ENCODE data around the gene H2AZ2. TPM values are rescaled to one million over a fixed set of nuclear protein-coding genes. Genes with fewer than 3 reads are reported as not detected.

H2AZ2 gene
- 150 to 156 TPM (median 156 TPM) in 3 replicates for total RNA-seq

- peak; percentile 99 to 100 for DNase-seq (ENCODE audit: low spot score in 2 of 2, unreplicated experiment in 2 of 2)
- H3K4me1 Mint-ChIP-seq, result peaks cover 28% of the 10 kb centered on the region
- no peaks in the 10 kb centered on the region for H3K9me3 Mint-ChIP-seq
- peak within 1 kb of the TSS; percentile 96 for H3K4me3 Mint-ChIP-seq
- H3K27me3 Mint-ChIP-seq (ENCODE audit: low read depth), result no peaks in the 10 kb centered on the region
- TF ChIP-seq, protein P1, sequence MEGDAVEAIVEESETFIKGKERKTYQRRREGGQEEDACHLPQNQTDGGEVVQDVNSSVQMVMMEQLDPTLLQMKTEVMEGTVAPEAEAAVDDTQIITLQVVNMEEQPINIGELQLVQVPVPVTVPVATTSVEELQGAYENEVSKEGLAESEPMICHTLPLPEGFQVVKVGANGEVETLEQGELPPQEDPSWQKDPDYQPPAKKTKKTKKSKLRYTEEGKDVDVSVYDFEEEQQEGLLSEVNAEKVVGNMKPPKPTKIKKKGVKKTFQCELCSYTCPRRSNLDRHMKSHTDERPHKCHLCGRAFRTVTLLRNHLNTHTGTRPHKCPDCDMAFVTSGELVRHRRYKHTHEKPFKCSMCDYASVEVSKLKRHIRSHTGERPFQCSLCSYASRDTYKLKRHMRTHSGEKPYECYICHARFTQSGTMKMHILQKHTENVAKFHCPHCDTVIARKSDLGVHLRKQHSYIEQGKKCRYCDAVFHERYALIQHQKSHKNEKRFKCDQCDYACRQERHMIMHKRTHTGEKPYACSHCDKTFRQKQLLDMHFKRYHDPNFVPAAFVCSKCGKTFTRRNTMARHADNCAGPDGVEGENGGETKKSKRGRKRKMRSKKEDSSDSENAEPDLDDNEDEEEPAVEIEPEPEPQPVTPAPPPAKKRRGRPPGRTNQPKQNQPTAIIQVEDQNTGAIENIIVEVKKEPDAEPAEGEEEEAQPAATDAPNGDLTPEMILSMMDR (IDR thresholded peaks at IDR 0.05; ENCODE audit: unreplicated experiment), result peak; percentile 2
- H3K27ac Mint-ChIP-seq, result peak within 1 kb of the TSS; percentile 99
- H3K36me3 Mint-ChIP-seq, result no peaks in the 10 kb centered on the region
These were observed at the start of gene H2AZ2 for GRCh38 chr7:44847920-44848634. Gene H2AZ2, minus strand, starts transcription at chr7:44848087. Its CDS starts 116 bp downstream, at chr7:44847971.

DNA sequence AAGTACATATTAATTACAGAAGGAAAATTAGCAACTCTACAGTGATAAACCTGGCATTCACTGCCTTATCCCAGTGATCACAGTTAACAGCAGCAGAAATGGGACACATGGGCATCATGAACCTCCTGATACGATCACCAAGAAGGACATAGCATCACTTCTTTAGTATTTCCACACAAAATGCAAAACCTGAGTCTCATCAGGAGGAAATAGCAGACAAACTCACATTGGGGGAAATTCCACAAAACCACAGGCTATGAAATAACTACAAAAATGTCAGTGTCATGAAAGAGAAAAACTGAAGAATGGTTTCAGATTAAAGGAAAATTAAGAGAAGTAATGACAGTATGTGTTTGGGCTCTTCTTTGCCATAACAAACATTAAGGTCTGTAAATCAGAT, 49.4 kb upstream of the H2AZ2 start:
- TF ChIP-seq, protein P1 (IDR thresholded peaks at IDR 0.05; ENCODE audit: unreplicated experiment), result no peak
- H3K27me3 Mint-ChIP-seq (ENCODE audit: low read depth), result peaks cover 10% of the 10 kb centered on the region
- no peaks in the 10 kb centered on the region for H3K9me3 Mint-ChIP-seq
- H3K4me3 Mint-ChIP-seq, result no peak overlapping the region
- DNase-seq (ENCODE audit: low spot score in 2 of 2, unreplicated experiment in 2 of 2), result no peak
- no peaks in the 10 kb centered on the region for H3K36me3 Mint-ChIP-seq
- no peaks in the 10 kb centered on the region for H3K4me1 Mint-ChIP-seq
- H3K27ac Mint-ChIP-seq, result no peak overlapping the region

DNA sequence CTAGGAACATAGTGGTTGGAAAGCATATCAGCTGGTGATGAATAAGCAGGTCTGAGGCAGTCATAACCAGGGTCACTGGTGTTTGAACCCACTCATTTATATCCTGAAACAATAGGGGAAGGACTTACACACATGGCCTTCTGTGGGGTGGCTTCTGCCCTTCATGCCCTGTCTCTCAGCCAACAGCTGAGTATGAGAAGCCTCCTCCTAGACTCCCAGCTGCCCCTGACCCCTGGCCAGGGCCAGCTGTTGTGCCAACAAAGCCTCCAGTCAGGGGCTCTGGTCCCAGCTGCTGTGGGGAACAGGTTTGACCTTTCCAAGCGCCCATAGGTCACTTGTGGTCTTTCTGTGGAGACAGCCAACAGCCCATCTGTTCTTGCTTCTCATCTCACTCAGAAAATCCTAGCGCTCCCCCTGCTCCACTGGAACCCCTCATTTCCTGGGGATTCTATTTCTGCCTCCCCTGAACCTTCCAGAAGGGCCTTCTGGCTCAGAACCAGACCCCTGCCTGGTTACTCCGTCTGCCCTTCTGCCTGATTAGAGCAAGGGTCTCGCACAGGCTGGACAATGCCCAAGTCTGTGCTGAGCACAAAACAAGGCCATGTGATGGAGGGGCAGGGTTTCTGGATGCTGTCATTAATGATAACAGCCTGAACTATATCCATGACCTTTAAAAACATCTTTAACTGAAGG, 47.1 kb upstream of the H2AZ2 start:
- no peak for DNase-seq (ENCODE audit: low spot score in 2 of 2, unreplicated experiment in 2 of 2)
- Mint-ChIP-seq H3K36me3 (no peaks in the 10 kb centered on the region), H3K27ac (no peak overlapping the region), H3K4me1 (no peaks in the 10 kb centered on the region), H3K9me3 (no peaks in the 10 kb centered on the region), H3K27me3 (ENCODE audit: low read depth) (peaks cover 12% of the 10 kb centered on the region), H3K4me3 (no peak overlapping the region)
- TF ChIP-seq, protein P1 (IDR thresholded peaks at IDR 0.05; ENCODE audit: unreplicated experiment), result no peak

DNA sequence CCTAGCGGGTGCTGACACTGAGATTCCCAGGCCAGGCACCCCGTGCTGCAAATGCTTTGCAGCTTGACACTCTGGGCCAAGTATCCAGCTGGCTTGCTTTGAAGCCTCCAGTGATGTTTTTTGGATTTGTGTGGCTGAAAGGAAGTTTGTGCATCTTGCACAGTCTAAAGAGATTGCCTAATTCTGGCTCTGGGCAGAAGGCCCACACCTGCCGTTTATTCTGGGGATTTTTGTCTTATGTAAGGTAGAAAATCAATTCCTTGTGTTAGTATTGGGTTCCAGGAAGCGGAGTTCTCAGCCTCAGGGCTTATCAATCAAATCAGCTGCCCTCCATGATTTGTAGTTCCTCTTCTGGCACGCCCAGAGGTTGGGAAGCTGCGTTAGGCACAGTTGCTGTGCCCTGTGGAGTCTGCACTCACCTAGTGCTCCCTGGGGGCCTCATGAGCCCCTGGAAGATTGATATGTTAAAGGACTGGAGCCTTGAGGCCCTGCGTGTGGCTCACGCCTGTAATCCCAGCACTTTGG, 45.9 kb upstream of the H2AZ2 start:
- peaks cover 10% of the 10 kb centered on the region for H3K27me3 Mint-ChIP-seq (ENCODE audit: low read depth)
- DNase-seq (ENCODE audit: low spot score in 2 of 2, unreplicated experiment in 2 of 2), result no peak
- H3K27ac Mint-ChIP-seq, result no peak overlapping the region
- no peaks in the 10 kb centered on the region for H3K4me1 Mint-ChIP-seq
- TF ChIP-seq, protein P1 (IDR thresholded peaks at IDR 0.05; ENCODE audit: unreplicated experiment), result no peak
- H3K36me3 Mint-ChIP-seq, result no peaks in the 10 kb centered on the region
- H3K9me3 Mint-ChIP-seq, result no peaks in the 10 kb centered on the region
- no peak overlapping the region for H3K4me3 Mint-ChIP-seq

DNA sequence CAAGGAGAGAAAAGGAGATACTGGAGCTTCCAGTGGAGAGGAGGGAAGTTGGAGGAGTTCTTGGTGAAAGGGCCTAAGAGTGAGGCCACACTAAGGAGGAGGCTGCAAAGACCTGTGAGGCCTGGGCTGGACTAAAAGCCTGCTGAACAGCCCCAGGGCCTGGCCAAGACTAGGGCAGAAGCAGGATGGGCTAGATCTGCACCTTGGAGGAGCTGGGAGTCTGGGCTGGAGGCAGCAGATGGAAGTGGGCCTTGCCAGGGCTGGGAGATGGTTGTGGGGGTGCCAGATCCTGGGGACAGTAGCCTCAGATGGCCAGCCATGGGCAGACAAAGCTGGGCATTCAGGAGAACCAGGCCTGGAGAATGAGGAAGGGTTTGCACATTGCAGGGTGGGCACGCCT, 43.9 kb upstream of the H2AZ2 start:
- no peaks in the 10 kb centered on the region for H3K4me1 Mint-ChIP-seq
- peaks cover 10% of the 10 kb centered on the region for H3K27me3 Mint-ChIP-seq (ENCODE audit: low read depth)
- TF ChIP-seq, protein P1 (IDR thresholded peaks at IDR 0.05; ENCODE audit: unreplicated experiment), result no peak
- no peak overlapping the region for H3K27ac Mint-ChIP-seq
- no peaks in the 10 kb centered on the region for H3K9me3 Mint-ChIP-seq
- H3K36me3 Mint-ChIP-seq, result no peaks in the 10 kb centered on the region
- no peak for DNase-seq (ENCODE audit: low spot score in 2 of 2, unreplicated experiment in 2 of 2)
- no peak overlapping the region for H3K4me3 Mint-ChIP-seq
